ENCODE measurements around the gene SERP2. TPM values are rescaled to one million over a fixed set of nuclear protein-coding genes. Genes with fewer than 3 reads are reported as not detected.

SERP2 gene
- total and polyA plus RNA-seq, 9 of the 15 experiments (the other 6 are each of a cell fraction or from before 2014, with no cell fraction given) = 0.13 TPM; not detected in 8

DNA sequence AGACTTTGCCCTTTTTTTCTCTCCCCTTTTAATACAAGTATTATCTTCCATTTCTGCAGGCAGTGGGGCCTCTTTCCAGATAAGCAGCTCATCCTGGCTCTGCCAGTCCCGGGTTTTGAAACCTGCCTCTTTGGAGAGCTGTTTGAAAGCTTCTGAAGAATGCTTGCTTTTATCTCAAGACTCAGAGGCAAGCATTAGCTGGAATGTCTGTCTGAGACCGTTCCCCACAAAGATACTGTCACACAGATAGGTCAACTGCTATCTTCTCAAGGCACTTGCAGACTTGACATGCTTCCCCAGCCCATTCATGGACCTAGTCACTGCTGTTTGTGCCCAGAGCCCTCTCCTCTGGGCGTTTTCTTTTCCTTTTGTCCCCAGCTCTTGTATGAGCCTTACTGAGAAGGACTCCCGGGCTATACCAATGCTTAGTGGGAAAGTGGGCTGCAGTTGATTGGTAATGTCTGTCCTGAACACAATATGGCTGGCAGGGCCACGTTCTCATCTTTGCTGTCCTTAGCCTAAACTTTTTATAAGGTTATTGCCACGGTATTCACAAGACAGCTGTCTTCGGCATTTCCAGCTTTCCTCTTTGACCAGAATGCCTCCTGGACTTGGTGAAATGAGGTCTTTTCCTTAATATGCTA, 13.4 kb downstream of the SERP2 start (continued):
- TF ChIP-seq, protein P1, sequence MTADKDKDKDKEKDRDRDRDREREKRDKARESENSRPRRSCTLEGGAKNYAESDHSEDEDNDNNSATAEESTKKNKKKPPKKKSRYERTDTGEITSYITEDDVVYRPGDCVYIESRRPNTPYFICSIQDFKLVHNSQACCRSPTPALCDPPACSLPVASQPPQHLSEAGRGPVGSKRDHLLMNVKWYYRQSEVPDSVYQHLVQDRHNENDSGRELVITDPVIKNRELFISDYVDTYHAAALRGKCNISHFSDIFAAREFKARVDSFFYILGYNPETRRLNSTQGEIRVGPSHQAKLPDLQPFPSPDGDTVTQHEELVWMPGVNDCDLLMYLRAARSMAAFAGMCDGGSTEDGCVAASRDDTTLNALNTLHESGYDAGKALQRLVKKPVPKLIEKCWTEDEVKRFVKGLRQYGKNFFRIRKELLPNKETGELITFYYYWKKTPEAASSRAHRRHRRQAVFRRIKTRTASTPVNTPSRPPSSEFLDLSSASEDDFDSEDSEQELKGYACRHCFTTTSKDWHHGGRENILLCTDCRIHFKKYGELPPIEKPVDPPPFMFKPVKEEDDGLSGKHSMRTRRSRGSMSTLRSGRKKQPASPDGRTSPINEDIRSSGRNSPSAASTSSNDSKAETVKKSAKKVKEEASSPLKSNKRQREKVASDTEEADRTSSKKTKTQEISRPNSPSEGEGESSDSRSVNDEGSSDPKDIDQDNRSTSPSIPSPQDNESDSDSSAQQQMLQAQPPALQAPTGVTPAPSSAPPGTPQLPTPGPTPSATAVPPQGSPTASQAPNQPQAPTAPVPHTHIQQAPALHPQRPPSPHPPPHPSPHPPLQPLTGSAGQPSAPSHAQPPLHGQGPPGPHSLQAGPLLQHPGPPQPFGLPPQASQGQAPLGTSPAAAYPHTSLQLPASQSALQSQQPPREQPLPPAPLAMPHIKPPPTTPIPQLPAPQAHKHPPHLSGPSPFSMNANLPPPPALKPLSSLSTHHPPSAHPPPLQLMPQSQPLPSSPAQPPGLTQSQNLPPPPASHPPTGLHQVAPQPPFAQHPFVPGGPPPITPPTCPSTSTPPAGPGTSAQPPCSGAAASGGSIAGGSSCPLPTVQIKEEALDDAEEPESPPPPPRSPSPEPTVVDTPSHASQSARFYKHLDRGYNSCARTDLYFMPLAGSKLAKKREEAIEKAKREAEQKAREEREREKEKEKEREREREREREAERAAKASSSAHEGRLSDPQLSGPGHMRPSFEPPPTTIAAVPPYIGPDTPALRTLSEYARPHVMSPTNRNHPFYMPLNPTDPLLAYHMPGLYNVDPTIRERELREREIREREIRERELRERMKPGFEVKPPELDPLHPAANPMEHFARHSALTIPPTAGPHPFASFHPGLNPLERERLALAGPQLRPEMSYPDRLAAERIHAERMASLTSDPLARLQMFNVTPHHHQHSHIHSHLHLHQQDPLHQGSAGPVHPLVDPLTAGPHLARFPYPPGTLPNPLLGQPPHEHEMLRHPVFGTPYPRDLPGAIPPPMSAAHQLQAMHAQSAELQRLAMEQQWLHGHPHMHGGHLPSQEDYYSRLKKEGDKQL (CRISPR knock-in tag; IDR thresholded peaks at IDR 0.05; ENCODE audit: borderline replicate concordance) = no peak
- TF ChIP-seq CREB3L1 (IDR thresholded peaks at IDR 0.05; ENCODE audit: borderline replicate concordance, low read depth) = no peak
- no peak for TF ChIP-seq ZNF764 (CRISPR knock-in tag; IDR thresholded peaks at IDR 0.05; ENCODE audit: low read depth)
- TF ChIP-seq PHB2 (IDR thresholded peaks at IDR 0.05; ENCODE audit: low read depth) = peak; percentile 59; the same call in 1 of the 2 replicates
- TF ChIP-seq, protein P2, sequence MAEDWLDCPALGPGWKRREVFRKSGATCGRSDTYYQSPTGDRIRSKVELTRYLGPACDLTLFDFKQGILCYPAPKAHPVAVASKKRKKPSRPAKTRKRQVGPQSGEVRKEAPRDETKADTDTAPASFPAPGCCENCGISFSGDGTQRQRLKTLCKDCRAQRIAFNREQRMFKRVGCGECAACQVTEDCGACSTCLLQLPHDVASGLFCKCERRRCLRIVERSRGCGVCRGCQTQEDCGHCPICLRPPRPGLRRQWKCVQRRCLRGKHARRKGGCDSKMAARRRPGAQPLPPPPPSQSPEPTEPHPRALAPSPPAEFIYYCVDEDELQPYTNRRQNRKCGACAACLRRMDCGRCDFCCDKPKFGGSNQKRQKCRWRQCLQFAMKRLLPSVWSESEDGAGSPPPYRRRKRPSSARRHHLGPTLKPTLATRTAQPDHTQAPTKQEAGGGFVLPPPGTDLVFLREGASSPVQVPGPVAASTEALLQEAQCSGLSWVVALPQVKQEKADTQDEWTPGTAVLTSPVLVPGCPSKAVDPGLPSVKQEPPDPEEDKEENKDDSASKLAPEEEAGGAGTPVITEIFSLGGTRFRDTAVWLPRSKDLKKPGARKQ (CRISPR knock-in tag; IDR thresholded peaks at IDR 0.05) = no peak
- no peak for TF ChIP-seq CBX5 (IDR thresholded peaks at IDR 0.05; ENCODE audit: borderline replicate concordance, low read depth)
- TF ChIP-seq NR3C1 (CRISPR knock-in tag; IDR thresholded peaks at IDR 0.05) = no peak
- no peak for TF ChIP-seq ZNF830 (CRISPR knock-in tag; IDR thresholded peaks at IDR 0.05)
- TF ChIP-seq SUPT5H (IDR thresholded peaks at IDR 0.05) = no peak
- no peak for TF ChIP-seq ELF2 (CRISPR knock-in tag; IDR thresholded peaks at IDR 0.05)
- TF ChIP-seq LCOR (CRISPR knock-in tag; IDR thresholded peaks at IDR 0.05) = peak; percentile 55; the same call in 1 of the 2 replicates
- no peak for TF ChIP-seq ELK1 (CRISPR knock-in tag; IDR thresholded peaks at IDR 0.05)
- TF ChIP-seq DNMT1 (IDR thresholded peaks at IDR 0.05) = no peak
- no peak for TF ChIP-seq ZNF263 (CRISPR knock-in tag; IDR thresholded peaks at IDR 0.05; ENCODE audit: borderline replicate concordance)
- no peak for TF ChIP-seq RB1 (IDR thresholded peaks at IDR 0.05; ENCODE audit: low read depth)
- no peak for TF ChIP-seq ZNF668 (CRISPR knock-in tag; IDR thresholded peaks at IDR 0.05)
- no peak for TF ChIP-seq GABPB2 (CRISPR knock-in tag; conservative IDR thresholded peaks at IDR 0.05)
- TF ChIP-seq PHF21A (IDR thresholded peaks at IDR 0.05; ENCODE audit: borderline replicate concordance, low read depth) = no peak
- TF ChIP-seq TRIM24 (IDR thresholded peaks at IDR 0.05) = peak; percentile 73 to 82
- no peak for TF ChIP-seq KAT2B (IDR thresholded peaks at IDR 0.05; ENCODE audit: low read depth, low read length)
- peak; percentile 47; the same call in 1 of the 2 replicates for TF ChIP-seq CXXC5 (CRISPR knock-in tag; IDR thresholded peaks at IDR 0.05)

All from K562 (cell line).